Progenitor cell of endocrine pancreas (in vitro differentiated cells): ENCODE results near the gene ZNF764. TPM values are rescaled to one million over a fixed set of nuclear protein-coding genes. Genes with fewer than 3 reads are reported as not detected.

Experiments used
- DNase-seq: peaks from one replicate; pipeline ENCODE4 v3.0.0; 2021; ENCODE audit warnings: low spot score; ENCODE audit not compliant: unreplicated experiment
- H3K27ac Mint-ChIP-seq: 2 replicates; pipeline ENCODE4 v1.8.0; 2021; ENCODE audit warnings: mild to moderate bottlenecking, moderate library complexity, mixed read lengths
- H3K27me3 Mint-ChIP-seq: 2 replicates; pipeline ENCODE4 v1.8.0; 2021; ENCODE audit warnings: mixed read lengths
- H3K36me3 Mint-ChIP-seq: 2 replicates; pipeline ENCODE4 v1.8.0; 2022; ENCODE audit warnings: mixed read lengths; ENCODE audit not compliant: insufficient read depth
- H3K4me1 Mint-ChIP-seq: 2 replicates; pipeline ENCODE4 v1.8.0; 2021; ENCODE audit warnings: low read depth, mixed read lengths
- H3K4me3 Mint-ChIP-seq: 2 replicates; pipeline ENCODE4 v1.8.0; 2021; ENCODE audit warnings: low read depth, mild to moderate bottlenecking, moderate library complexity, mixed read lengths
- H3K9me3 Mint-ChIP-seq: 2 replicates; pipeline ENCODE4 v1.8.0; 2021; ENCODE audit warnings: low read depth, mixed read lengths
- CTCF ChIP-seq: fragments of 200-600 bp; sonication (generic); IDR thresholded peaks from one replicate; pipeline ENCODE4 v1.5.0; 2021; ENCODE audit warnings: antibody characterized with exemption, mild to moderate bottlenecking; ENCODE audit not compliant: unreplicated experiment
- total RNA-seq: library from RNA; stranded (reverse); gene quantifications from 2 replicates; pipeline ENCODE4 v1.2.1, GENCODE V29; 2021

The ZNF764 gene
- total RNA-seq, 1 donor from 2014 or later = 36.1 TPM

- Mint-ChIP-seq H3K4me1 (peaks cover 19% of the 10 kb centered on the region), H3K27me3 (no peaks in the 10 kb centered on the region), H3K36me3 (peaks cover 7% of the 10 kb centered on the region), H3K9me3 (no peaks in the 10 kb centered on the region), H3K27ac (no peak overlapping the region), H3K4me3 (no peak overlapping the region)
- no peak for TF ChIP-seq CTCF
- DNase-seq = no peak
Measured at GRCh38 chr16:30574678-30575077, 16.5 kb upstream of the ZNF764 start.

DNA sequence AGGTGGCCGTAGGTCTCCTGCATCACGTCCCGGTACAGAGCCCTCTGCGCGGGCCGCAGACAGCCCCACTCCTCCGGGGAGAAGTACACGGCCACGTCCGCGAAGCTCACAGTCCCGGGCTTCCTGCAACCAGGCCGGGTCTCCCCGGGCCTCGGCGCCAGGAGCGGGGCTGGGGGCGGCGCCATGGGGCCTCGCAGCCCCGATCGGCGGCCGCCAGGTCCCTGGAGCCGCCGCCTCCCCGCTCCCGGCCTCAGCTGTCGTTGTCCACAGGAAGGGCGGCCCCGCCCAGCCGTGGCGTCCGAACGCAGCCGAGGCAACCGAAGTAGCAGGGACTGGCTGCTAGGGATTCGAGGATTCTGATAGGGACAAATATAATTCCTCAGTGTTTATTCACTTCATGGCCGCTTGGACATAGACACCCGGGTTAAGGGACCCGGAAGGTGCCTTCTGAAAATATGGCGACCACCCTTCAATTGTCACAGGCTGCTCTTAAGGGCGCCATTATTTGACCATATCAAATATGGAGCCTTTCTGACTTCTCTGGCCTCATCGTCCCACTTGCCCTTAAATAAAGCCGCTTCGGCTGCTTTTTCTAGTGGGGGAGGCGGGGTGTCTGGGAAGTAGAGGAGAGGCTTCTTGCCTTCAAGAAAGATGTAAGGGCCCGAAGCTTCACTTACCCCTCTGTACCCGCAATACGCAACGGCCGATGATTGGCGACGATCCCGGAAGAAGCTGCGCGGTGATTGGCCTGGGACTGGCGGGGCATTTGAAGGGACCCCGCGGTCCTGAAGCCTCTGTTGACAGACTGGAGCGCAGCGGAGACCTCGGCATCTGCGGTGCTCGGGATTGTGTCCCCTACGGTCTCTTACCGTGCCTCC, 13.5 kb upstream of the ZNF764 start, which contains the start of gene ZNF688:
TSS of gene ZNF688 (minus strand) at position 270 of the 878 bp plus-strand sequence. CDS start at position 185, 85 bp downstream.
- Mint-ChIP-seq H3K27me3 (no peaks in the 10 kb centered on the region), H3K4me3 (peak within 1 kb of the TSS; percentile 81), H3K36me3 (peaks cover 5% of the 10 kb centered on the region), H3K9me3 (no peaks in the 10 kb centered on the region), H3K27ac (peak within 1 kb of the TSS; percentile 95), H3K4me1 (peaks cover 27% of the 10 kb centered on the region)
- peak; percentile 5 for TF ChIP-seq CTCF
- DNase-seq = peak; percentile 72

DNA sequence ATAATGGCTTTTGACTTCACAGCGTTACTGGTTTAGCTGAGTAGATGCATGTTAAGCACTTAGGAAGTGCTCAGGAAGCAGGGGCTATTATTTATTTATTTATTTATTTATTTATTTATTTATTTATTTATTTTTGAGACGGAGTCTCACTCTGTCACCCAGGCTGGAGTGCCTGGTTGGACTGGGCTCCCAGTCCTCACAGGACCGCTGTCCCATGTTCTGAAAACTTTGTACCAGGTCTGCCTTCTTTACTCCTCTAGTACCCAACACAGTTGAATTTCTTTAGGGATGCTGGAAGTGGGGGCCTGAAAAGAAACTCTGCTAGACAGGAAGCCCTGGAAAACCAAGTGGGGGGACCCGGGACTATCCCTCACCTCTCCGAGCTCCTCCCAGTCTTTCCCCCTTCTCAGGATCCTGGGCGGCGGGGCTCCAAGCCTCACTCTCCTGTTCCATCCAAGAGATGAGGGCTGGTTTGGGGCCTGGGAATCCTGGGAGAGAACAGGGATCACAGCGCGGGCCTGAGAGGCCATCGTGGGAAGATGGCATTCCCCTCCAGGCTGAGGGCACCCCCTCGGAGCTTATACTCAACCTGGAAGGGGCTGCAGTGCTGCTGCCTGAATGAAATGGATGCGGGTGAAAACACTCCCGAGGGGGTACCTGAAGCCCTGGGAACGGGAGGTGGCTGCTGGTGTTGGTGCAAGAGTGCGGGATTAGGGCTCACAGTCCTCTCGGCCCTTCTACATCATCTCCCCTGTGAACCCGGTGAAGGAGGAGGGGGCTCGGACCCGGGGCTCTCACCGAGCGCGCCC, 12.7 kb upstream of the ZNF764 start:
- Mint-ChIP-seq H3K27me3 (no peaks in the 10 kb centered on the region), H3K4me3 (peak overlapping the region; percentile 81), H3K9me3 (no peaks in the 10 kb centered on the region), H3K4me1 (peaks cover 34% of the 10 kb centered on the region), H3K27ac (peak overlapping the region; percentile 95), H3K36me3 (peaks cover 5% of the 10 kb centered on the region)
- no peak for TF ChIP-seq CTCF
- no peak for DNase-seq

DNA sequence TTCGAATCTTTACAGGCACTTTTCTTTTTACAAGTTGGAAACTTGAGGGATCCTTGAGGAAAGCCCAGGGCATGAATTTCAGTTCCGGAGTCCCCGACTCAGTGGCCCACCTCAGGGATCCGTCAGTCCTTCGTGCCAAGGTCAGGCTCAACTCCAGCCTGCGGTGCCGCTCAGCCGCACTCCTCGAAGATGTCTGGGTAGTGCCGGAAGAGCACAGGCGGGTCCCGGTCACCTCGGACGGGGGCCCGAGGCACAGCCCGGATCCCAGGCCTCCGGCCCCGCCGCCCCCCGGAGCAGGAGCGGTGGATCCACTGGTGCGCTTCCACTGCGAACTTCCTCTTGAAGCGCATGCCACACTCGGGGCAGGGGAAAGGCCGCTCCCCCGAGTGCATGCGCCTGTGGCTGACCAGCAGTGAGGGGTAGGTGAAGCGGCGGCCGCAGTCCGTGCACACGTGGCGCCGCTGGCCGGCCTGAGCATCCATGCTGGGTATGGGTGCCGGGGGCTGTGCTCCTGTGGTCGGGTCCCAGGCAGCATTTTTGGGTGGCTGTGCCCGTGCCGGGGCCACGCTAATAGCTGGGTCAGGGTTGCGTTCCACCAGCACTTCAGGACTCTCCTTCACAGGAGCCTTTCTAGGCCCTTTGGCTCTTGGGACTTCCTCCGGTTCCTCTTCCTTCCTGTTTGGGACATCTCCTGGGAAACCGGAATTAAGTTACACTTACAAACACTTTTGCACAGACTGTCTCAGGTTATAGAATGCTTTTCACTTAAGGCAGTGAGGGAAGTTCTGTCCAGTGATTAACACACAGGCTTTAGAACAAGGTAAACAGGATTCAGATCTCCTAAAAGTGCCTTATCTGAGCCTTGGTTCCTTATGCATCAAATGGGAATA, 11.8 kb upstream of the ZNF764 start:
- no peak for DNase-seq
- Mint-ChIP-seq H3K9me3 (no peaks in the 10 kb centered on the region), H3K4me1 (peaks cover 37% of the 10 kb centered on the region), H3K36me3 (peaks cover 5% of the 10 kb centered on the region), H3K27me3 (no peaks in the 10 kb centered on the region), H3K4me3 (peak overlapping the region; percentile 16), H3K27ac (peak overlapping the region; percentile 74)
- no peak for TF ChIP-seq CTCF

DNA sequence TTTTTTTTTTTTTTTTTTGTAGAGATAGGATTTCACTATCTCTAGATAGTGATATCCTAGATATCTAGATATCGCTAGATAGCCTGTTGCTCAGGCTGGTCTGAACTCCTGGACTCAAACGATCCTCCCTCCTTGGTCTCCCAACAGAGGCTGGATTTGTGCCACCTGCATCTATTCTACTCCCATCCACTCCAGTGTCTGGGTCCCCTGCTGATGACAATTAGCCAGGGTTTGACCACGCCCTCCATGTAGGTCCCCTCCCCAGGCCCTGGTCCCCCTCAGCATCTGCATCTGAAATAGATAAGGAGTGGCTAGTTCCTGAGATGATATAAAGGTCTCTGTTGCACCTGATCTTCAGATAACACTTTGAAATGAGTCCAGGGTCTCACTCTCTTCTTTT, 11.1 kb upstream of the ZNF764 start:
- Mint-ChIP-seq H3K4me1 (peaks cover 32% of the 10 kb centered on the region), H3K4me3 (no peak overlapping the region), H3K9me3 (no peaks in the 10 kb centered on the region), H3K36me3 (no peaks in the 10 kb centered on the region), H3K27ac (no peak overlapping the region), H3K27me3 (no peaks in the 10 kb centered on the region)
- no peak for TF ChIP-seq CTCF
- no peak for DNase-seq
